GM23248 (cell line): ENCODE measurements around the gene PRKCSH. TPM values are rescaled to one million over a fixed set of nuclear protein-coding genes. Genes with fewer than 3 reads are reported as not detected.

Source experiments
- DNase-seq: peaks from one replicate; pipeline ENCODE4 v3.0.0-alpha.2; 2015
- H2AFZ ChIP-seq: fragments of 200-600 bp; sonication (generic); 2 replicates; pipeline ENCODE4 v1.6.1; 2016; ENCODE audit warnings: antibody characterized with exemption
- H3F3A ChIP-seq: fragments of 200-600 bp; sonication (generic); 2 replicates; pipeline ENCODE4 v1.6.1; 2016; ENCODE audit warnings: mild to moderate bottlenecking, antibody characterized with exemption, mixed run types; ENCODE audit not compliant: insufficient read depth
- H3K27ac ChIP-seq: fragments of 200-600 bp; sonication (generic); 2 replicates; pipeline ENCODE4 v1.5.1; 2016; ENCODE audit warnings: mild to moderate bottlenecking
- H3K27me3 ChIP-seq: fragments of 200-600 bp; sonication (generic); replicated peaks from 2 replicates; pipeline ENCODE4 v1.6.1; 2016; ENCODE audit warnings: mild to moderate bottlenecking; ENCODE audit not compliant: insufficient read depth
- H3K36me3 ChIP-seq: fragments of 200-600 bp; sonication (generic); 2 replicates; pipeline ENCODE4 v1.6.1; 2016; ENCODE audit warnings: low read depth, mild to moderate bottlenecking
- H3K4me1 ChIP-seq: fragments of 200-600 bp; sonication (generic); 2 replicates; pipeline ENCODE4 v1.6.1; 2016; ENCODE audit warnings: mild to moderate bottlenecking; ENCODE audit not compliant: insufficient read depth
- H3K4me2 ChIP-seq: fragments of 200-600 bp; sonication (generic); one replicate; pipeline ENCODE4 v1.6.1; 2016; ENCODE audit warnings: mild to moderate bottlenecking; ENCODE audit not compliant: unreplicated experiment
- H3K4me3 ChIP-seq: fragments of 200-600 bp; sonication (generic); 2 replicates; pipeline ENCODE4 v1.5.1; 2016; ENCODE audit warnings: mild to moderate bottlenecking
- H3K79me2 ChIP-seq: fragments of 200-600 bp; sonication (generic); 2 replicates; pipeline ENCODE4 v1.6.1; 2016; ENCODE audit warnings: mild to moderate bottlenecking; ENCODE audit not compliant: insufficient read depth
- H3K9ac ChIP-seq: fragments of 200-600 bp; sonication (generic); 2 replicates; pipeline ENCODE4 v1.6.1; 2016; ENCODE audit warnings: mild to moderate bottlenecking
- H3K9me2 ChIP-seq: fragments of 200-600 bp; sonication (generic); 2 replicates; pipeline ENCODE4 v1.6.1; 2016; ENCODE audit warnings: mixed run types, mild to moderate bottlenecking, moderate library complexity; ENCODE audit not compliant: insufficient read depth
- H3K9me3 ChIP-seq: fragments of 200-600 bp; sonication (generic); one replicate; pipeline ENCODE4 v1.6.1; 2017; ENCODE audit warnings: low read depth
- H4K20me1 ChIP-seq: fragments of 200-600 bp; sonication (generic); 2 replicates; pipeline ENCODE4 v1.6.0; 2016; ENCODE audit not compliant: insufficient read depth
- EZH2 ChIP-seq: fragments of 200-600 bp; sonication (generic); IDR thresholded peaks from 2 replicates; pipeline ENCODE4 v1.6.1; 2018; ENCODE audit warnings: antibody characterized with exemption, mild to moderate bottlenecking; ENCODE audit not compliant: insufficient read depth, poor library complexity, severe bottlenecking
- EZH2phosphoT487 ChIP-seq: fragments of 200-600 bp; sonication (generic); IDR thresholded peaks from 2 replicates; pipeline ENCODE4 v1.6.1; 2018; ENCODE audit warnings: antibody characterized with exemption, moderate library complexity, mild to moderate bottlenecking, low read depth; ENCODE audit not compliant: insufficient read depth
- WGBS, 2 experiments: methylation state at CpG; one replicate each; pipeline ENCODE4 v1.1.6; 2015 to 2017; ENCODE audit warnings: low lambda C conversion rate in 2 of 2, low coverage in 1 of 2; ENCODE audit errors: missing lambda C conversion rate in 2 of 2; 5-methylcytosine and 5-hydroxymethylcytosine counted together
- in situ Hi-C: fragments of 300-500 bp; cut with MboI; formaldehyde crosslinking; loops from 2 replicates; pipeline ENCODE4 v1.15.0; 2020
- polyA plus RNA-seq: library from polyadenylated mRNA; unstranded; fragments of >200 nt; fragmentation: Nextera tagmentation; extraction: Ambion mirVana; gene quantifications from 2 replicates; pipeline ENCODE4 v1.2.1, GENCODE V29; 2016
- total RNA-seq: library from RNA; depleted of rRNA; stranded (reverse); fragments of >200 nt; shearing (Covaris generic); gene quantifications from 2 replicates; pipeline ENCODE4 v1.2.3, GENCODE V29; 2014

PRKCSH gene
- total and polyA plus RNA-seq, 2 experiments from 2014 or later = 94.1 to 142 TPM

DNA sequence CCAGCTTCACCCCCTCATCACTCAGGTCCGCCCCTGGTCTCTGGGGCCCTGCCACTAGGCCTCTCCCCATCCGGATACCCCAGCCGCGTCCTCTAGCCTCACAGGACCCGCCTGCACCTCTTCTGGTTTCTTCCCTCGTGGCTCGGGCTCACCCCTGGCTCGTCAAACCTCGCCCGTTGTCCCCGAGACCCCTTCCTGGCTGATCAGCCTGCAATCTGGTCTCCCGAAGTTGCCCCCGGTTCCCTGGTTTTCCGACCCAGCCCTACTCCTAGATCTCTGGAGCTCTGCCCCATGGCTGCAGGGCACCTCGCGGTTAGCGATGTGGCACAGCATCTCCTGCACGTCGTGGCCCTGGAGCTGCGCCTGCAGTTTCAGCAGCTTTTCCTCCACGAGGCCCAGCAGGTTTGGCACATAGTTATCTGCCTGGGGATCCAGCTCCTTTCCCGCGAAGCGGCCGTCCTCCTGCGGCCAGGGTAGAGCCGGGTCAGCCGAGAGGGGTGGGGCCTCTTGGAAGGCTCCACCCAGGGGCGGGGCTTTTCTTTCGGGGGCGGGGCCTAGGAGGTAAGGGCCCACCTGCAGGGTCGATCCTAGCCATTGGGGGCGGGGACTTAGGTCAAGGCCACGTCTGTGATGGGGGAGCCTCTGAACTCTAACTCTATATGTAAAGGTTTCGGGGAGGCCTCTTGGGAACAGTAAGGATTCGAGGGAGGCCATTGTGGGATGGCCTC, 13.9 kb upstream of the PRKCSH start:
- in situ Hi-C loops = no loop called here
- Histone ChIP-seq H3K9ac (no peak overlapping the region), H3F3A (no peaks in the 10 kb centered on the region), H3K79me2 (no peaks in the 10 kb centered on the region), H3K27me3 (no peaks in the 10 kb centered on the region; the same call in 1 of the 2 replicates), H3K4me2 (peak overlapping the region; percentile 74), H4K20me1 (no peaks in the 10 kb centered on the region), H3K9me2 (no peaks in the 10 kb centered on the region), H3K36me3 (no peaks in the 10 kb centered on the region), H3K4me3 (peak overlapping the region; percentile 61), H3K4me1 (no peaks in the 10 kb centered on the region), H3K27ac (no peak overlapping the region), H3K9me3 (no peaks in the 10 kb centered on the region), H2AFZ (peak overlapping the region; percentile 70)
- WGBS, 2 experiments = 12 to 16% methylated on average over 34 to 36 of the region's 36 CpGs
- DNase-seq = peak; percentile 32
- no peak for TF ChIP-seq EZH2phosphoT487
- TF ChIP-seq EZH2 = no peak

DNA sequence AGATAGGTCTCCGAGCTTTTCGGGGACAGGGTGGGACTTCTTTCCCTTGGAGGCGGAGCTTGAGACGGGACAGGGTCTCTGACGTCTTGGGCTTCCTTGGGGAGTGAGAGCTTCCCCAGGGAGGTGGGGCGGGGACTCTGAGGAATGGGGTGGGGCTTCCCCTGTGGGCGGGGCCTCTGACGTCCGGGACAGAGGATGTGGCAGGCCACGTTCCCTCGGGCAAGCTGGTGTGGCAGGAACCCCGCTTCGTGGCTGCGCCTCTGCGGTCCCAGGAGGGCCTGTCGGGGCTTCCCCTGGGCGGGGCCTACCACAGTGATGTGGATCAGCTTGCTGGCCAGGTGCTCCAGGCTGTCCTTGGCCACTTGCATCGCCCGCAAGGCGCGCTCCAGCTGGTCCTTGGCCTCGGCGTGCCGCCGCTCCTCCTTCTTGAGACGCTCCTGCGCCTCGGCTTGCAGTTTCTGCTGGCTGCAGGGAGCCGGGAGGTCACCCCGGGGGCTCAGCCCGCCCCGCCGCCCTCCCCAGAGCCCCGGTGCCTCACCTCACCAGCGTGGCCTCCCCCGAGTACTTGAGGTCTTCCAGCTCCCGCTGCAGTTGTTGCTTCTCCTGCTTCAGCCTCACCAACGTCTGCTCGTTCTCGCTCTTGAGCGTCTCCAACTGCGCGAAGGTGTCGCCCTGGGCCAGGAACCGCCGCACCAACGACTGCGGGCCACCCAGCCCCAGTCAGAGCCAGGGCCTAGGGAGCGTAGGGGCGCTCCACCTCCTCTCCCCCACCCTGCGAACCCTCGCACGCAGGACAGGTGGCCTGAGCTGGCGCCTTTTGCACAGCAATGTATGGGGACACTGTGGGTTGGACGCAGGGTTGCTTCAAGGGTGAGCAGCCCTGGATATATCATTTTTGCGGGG, 13.0 kb upstream of the PRKCSH start:
- Histone ChIP-seq H2AFZ (peak overlapping the region; percentile 70), H3K36me3 (no peaks in the 10 kb centered on the region), H3F3A (no peaks in the 10 kb centered on the region), H3K9me3 (no peaks in the 10 kb centered on the region), H3K27me3 (no peaks in the 10 kb centered on the region; the same call in 1 of the 2 replicates), H3K9me2 (no peaks in the 10 kb centered on the region), H3K4me1 (no peaks in the 10 kb centered on the region), H3K9ac (peak overlapping the region; percentile 44; the same call in 1 of the 2 replicates), H3K79me2 (no peaks in the 10 kb centered on the region), H3K27ac (no peak overlapping the region), H3K4me3 (peak overlapping the region; percentile 61), H3K4me2 (peak overlapping the region; percentile 74), H4K20me1 (no peaks in the 10 kb centered on the region)
- in situ Hi-C loops = no loop called here
- TF ChIP-seq EZH2 (no peak), EZH2phosphoT487 (no peak)
- 3% methylated on average over 44 to 56 of the region's 56 CpGs for WGBS, 2 experiments
- DNase-seq = peak; percentile 74

GRCh38 chr19:11423164-11423790, 12.2 kb upstream of the PRKCSH start:
- TF ChIP-seq EZH2 (no peak), EZH2phosphoT487 (no peak)
- Histone ChIP-seq H3K27me3 (no peaks in the 10 kb centered on the region; the same call in 1 of the 2 replicates), H3F3A (no peaks in the 10 kb centered on the region), H4K20me1 (no peaks in the 10 kb centered on the region), H2AFZ (no peak overlapping the region), H3K9me3 (no peaks in the 10 kb centered on the region), H3K79me2 (no peaks in the 10 kb centered on the region), H3K9ac (no peak overlapping the region), H3K36me3 (no peaks in the 10 kb centered on the region), H3K27ac (no peak overlapping the region), H3K9me2 (no peaks in the 10 kb centered on the region), H3K4me1 (no peaks in the 10 kb centered on the region), H3K4me3 (no peak overlapping the region), H3K4me2 (no peak overlapping the region)
- 11 to 14% methylated on average over 27 of the region's 27 CpGs for WGBS, 2 experiments
- in situ Hi-C loops = no loop called here
- no peak for DNase-seq

GRCh38 chr19:11423791-11424181, 11.6 kb upstream of the PRKCSH start:
- H4K20me1 ChIP-seq = no peaks in the 10 kb centered on the region
- TF ChIP-seq EZH2phosphoT487 (no peak), EZH2 (no peak)
- no peaks in the 10 kb centered on the region; the same call in 1 of the 2 replicates for H3K27me3 ChIP-seq
- no peaks in the 10 kb centered on the region for H3K79me2 ChIP-seq
- H3K27ac ChIP-seq = no peak overlapping the region
- in situ Hi-C loops = no loop called here
- WGBS, 2 experiments = 9% methylated on average over 15 to 16 of the region's 22 CpGs
- no peaks in the 10 kb centered on the region for H3K9me3 ChIP-seq
- H3K9ac ChIP-seq = no peak overlapping the region
- H3K36me3 ChIP-seq = no peaks in the 10 kb centered on the region
- no peak for DNase-seq
- no peak overlapping the region for H2AFZ ChIP-seq
- no peaks in the 10 kb centered on the region for H3K4me1 ChIP-seq
- no peaks in the 10 kb centered on the region for H3K9me2 ChIP-seq
- H3F3A ChIP-seq = no peaks in the 10 kb centered on the region
- H3K4me3 ChIP-seq = no peak overlapping the region
- H3K4me2 ChIP-seq = no peak overlapping the region
